Ovary (tissue), 3 donors: ENCODE measurements around the gene MTHFD1L.

Experiments used
- EP300 ChIP-seq: sonication (generic); formaldehyde crosslinking; IDR thresholded peaks from one replicate; pipeline ENCODE4 v1.6.1; 2017; ENCODE audit warnings: antibody characterized with exemption
- POLR2A ChIP-seq: fragments of 450-650 bp; IDR thresholded peaks from one replicate; pipeline ENCODE4 v1.6.1; 2017; ENCODE audit warnings: antibody characterized with exemption, mild to moderate bottlenecking, moderate library complexity
- TF ChIP-seq, protein P1 (sequence below), 3 donors: fragments of 450-650 bp in 2 of 3; fragments of 200-600 bp in 1 of 3; IDR thresholded peaks; one replicate each; pipeline versions ENCODE4 v1.5.1 to v1.8.0; 2016 to 2022; ENCODE audit warnings: antibody characterized with exemption in 3 of 3, mild to moderate bottlenecking in 1 of 3
- donor health status: DM: no; HTN: no; CAD: no.

DNA sequence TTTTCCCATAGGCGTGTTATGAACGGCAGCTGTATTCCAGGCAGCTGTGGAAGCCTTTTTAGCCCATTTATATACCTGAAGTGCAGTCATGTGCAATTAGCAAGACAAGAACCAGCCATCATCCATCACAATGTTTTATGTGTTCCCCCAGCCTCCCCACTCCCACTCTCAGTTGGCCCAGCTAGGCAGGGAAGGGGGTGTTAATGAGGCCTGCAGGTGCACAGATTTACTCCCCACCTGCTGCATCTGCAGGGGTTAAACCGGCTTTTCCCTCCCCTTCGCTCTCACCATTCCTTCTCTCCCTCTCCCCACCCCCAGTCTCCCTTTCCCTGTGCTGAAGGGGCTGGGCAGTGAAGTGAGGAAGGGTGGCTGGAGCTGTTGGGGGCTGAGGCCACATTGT lies 224.5 kb downstream of the MTHFD1L start:
- TF ChIP-seq, protein P1, sequence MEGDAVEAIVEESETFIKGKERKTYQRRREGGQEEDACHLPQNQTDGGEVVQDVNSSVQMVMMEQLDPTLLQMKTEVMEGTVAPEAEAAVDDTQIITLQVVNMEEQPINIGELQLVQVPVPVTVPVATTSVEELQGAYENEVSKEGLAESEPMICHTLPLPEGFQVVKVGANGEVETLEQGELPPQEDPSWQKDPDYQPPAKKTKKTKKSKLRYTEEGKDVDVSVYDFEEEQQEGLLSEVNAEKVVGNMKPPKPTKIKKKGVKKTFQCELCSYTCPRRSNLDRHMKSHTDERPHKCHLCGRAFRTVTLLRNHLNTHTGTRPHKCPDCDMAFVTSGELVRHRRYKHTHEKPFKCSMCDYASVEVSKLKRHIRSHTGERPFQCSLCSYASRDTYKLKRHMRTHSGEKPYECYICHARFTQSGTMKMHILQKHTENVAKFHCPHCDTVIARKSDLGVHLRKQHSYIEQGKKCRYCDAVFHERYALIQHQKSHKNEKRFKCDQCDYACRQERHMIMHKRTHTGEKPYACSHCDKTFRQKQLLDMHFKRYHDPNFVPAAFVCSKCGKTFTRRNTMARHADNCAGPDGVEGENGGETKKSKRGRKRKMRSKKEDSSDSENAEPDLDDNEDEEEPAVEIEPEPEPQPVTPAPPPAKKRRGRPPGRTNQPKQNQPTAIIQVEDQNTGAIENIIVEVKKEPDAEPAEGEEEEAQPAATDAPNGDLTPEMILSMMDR (IDR thresholded peaks at IDR 0.05), result no peak
- TF ChIP-seq EP300 (no peak), POLR2A (no peak)
